Mammary epithelial cell (primary cell): ENCODE results near the gene RNF220.

Experiments
- CTCF ChIP-seq, 2 donors: IDR thresholded peaks in 1 of 2; conservative IDR thresholded peaks in 1 of 2; 2 replicates each; pipeline ENCODE4 v1.5.1; 2011 to 2012; ENCODE audit warnings: inconsistent platforms in 2 of 2, low read length in 2 of 2, mild to moderate bottlenecking in 2 of 2, control low read depth in 1 of 2, low read depth in 1 of 2; ENCODE audit not compliant: insufficient read depth in 1 of 2; ENCODE audit errors: extremely low read depth in 1 of 2
- EZH2 ChIP-seq: IDR thresholded peaks from 2 replicates; pipeline ENCODE4 v1.6.1; 2012; ENCODE audit warnings: low read length, inconsistent platforms, borderline replicate concordance

GRCh38 chr1:44616284-44616990, 211.4 kb downstream of the RNF220 start:
- TF ChIP-seq CTCF (conservative IDR thresholded peaks at IDR 0.05 in 1 of 2, IDR thresholded peaks at IDR 0.05 in 1 of 2; ENCODE audit: extremely low read depth in 1 of 2, insufficient read depth in 1 of 2, low read depth in 1 of 2, low read length in 2 of 2) (no peak), EZH2 (no peak)
